Measurements from ENCODE around the gene CCNY.

The CCNY gene

DNA sequence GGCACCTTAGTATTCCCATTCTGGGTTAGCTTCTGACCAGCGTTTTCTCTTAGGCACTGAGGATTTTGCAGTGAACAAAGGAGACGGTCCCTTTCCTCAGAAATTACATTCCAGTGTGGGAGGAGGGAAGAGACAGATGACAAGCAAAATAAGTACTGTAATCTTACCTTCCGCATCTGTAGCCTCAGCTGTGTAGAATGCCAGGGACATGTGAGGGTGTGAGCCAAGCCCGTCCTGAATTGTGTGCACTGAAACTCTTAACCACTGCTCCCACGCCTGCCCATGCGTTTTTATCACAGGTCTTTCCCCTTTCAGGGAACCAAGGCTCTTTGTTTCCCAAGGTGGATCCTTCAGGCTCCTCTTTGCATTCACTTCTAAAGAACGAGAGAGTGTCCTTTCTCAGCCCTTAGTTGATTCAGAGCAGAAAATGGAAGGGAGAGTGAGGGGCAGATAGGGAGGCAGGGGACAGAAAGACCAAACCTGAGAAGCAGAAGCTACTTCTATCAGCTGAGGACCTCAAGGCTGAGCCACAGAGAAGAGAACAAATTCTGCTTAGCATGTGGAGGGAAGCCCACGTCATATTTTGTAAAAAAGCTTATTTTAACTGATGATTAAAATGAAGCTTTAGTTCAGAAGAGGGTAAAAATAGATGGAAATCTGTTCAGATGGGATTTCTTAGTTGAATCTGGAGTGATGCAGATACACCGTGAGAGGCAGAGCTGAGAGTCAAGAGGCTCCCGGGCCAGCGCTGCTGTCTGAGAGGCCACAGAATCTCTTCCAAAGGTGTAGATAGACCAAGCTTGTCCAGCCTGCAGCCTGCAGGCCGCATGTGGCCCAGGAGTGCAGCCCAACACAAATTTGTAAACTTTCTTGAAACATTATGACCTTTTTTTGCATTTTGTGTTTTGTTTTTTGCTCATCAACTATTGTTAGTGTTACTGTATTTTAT lies 122.5 kb downstream of the CCNY start:
- DNase-seq: no peak

DNA sequence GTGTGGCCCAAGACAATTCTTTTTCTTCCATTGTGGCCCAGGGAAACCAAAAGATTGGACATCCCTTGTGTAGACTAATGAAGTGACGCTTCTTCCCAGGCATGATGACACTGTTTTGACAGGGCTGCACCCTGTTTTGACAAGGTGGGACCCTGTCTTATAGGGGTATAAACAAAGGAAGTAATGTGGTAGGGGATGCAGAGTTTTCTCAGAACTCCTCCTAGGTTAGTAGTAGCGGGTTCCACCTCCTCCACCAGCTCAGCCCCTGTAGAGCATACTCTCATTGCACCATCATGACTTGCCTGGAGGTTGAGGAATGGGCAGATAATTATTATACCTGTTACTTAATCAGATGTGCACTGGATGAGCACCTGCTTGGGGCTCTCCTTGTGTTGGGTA lies 123.1 kb downstream of the CCNY start:
- no peak for DNase-seq

DNA sequence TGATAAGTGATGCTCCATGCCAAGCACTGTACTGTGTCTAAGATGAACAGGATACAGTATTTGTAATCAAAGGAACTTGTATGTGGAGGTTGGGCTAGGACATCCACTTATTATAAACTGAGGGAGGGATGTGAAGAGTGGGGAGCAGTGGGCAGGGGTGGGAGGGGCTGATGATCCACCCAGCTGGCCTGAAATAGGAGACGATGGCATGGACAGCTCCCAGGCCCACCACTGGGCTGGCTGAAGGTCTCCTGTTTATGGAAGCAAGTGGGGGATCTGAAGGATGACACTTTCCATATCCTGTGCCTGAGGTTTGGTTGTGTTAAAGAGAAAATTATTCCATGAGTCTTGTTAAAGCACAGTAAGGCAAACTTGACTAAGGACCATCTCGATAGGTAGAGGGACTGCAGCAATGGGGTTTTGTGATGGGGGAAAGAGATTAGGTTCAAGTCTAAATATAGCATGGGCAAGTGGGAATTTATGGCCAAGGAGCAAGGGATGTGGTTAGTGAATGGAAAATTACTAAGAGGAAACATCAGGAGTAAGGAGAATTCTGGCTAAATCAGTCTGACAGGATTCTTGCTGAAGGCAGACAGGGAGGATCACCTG lies 124.6 kb downstream of the CCNY start:
- no peak for DNase-seq

DNA sequence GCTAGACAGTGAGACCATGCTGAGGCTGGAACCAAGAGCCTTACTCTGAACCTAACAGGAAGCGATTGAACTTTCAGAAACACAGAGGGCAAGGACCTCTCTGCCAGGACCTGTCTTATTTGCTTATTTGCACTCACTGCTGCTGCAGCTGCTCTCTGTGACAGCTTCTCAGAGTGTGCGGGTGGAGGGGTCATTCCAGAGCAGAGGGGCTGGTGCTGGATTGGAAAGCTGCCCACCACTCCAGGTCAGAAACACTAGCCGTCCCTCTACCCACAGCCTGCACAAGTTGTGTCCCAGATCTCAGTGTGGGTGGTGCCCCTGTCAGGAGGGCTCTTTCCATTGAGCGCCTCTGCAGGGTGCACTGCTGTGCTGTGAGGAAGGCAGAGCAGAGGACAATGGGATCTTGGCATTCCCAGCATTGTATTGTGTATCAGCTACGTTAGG lies 126.2 kb downstream of the CCNY start:
- no peak for DNase-seq

DNA sequence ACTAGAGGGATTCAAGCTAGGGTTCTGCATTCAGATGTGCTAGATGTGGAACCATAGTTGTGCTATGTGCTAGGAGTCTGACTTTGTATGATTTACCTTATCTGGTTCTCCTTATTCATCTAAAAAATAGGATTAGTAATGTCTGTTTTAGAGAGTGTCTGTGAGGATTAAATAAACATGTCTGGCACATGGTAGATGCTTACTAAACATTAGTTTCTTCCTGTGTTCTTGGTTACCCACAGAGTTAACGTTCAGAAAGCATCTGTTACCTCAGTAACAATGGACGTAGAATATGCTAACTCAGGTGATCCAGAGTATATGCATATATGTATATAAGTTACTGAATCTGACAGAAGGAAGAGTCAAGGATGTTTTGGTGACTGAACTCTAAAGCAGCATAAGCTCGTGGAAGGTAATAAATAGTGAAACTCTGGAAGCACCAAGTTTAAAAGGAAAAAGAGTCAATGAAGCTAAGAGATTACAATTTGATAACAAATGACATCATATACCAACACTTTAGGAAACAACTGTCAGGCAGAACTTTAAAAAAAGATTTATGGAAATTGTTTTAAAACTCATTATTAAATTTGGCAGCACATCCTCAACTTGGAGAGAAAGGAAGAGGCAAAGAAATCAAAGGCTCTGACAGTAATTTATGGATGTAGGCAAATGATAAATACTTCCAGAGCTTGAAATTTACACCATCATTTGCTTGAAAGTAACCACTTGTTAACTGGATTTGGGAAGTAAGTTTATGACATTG lies 127.0 kb downstream of the CCNY start:
- DNase-seq: no peak

DNA sequence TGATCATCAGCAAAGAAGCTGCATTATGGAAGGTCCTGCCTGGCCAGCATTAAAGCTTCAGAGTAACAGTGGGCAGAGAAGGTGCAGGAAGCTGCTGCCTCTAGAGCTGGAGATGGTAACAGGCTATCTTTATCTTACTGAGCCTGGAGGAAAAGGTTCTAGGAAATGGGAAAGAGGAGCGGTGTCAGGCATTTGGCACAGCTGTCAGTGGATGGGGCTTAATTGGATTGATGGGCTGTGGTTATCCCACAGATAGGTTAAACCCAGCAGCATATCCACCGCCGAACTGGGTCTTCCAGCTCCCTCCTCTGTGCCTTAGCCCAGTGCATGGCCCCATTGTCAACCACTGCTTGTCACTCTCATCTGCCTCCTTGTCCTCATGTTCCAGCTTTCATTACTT lies 127.6 kb downstream of the CCNY start:
- DNase-seq: no peak

DNA sequence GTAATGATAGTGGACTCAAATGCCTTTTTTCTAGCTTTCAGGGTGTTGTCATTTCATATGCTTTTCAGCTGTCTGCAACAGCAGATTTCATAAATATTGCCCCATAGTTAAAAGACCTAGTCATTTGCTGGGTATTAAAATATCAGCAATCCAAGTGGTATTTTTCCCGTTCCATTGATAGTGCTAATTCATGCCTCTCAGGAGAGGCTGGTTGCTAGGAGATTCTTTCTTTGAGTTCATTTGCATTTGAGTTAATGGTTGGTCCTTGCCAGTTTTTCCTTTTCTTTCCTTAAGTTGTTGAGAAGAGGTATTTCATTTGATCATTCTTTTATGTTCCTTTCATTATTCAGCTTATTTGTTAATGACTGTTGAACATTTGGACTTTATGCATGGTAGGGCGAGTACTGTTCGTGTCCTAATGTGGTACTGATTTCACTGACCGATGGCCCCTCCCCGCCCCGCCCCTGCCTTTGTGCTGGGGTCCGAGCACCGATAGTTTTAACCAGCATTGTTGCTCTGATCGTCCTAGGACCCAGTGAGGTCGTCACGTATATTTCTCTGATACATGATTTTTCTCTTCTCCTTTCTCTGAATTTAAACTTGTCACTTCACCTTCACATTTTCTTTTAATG lies 128.6 kb downstream of the CCNY start:
- no peak for DNase-seq

DNA sequence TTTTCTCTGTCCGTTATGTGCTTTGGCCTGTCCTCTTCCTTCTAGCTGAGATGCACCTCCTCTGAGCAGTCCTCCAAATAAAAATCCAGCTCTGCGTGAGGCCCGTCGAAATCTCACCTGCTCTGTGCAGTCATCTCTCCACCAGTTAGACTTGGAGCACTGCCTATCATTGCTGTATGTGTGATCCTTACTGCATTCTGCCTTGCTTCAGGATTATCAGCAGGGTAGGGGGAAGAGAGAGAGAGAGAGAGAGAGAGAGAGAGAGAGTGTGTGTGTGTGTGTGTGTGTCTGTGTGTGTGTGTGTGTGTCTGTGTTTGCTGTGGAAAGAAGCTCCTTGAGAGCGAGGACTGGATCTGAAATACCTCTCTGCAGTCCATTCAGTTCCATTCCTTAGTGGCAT lies 129.4 kb downstream of the CCNY start:
- no peak for DNase-seq

DNA sequence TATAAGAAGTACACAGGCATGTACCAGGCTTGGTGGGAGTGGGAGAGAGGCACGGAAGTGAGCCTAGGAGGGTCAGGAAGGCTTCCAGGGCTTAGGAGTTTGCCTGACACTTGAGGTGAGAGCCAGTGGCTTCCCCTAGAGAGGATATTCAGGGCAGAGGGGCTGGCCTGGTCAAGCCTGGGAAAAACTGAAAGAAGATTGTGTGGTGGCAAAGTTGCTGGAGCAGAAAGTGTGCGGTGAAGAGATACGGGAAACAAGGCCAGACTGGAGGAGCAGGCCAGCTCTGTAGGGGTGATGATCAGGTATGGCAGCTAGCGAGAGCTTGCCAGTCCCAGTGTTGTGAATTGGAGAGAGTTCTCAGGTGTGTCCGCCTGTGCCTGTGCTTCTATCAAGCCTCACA lies 129.9 kb downstream of the CCNY start:
- DNase-seq: no peak

DNA sequence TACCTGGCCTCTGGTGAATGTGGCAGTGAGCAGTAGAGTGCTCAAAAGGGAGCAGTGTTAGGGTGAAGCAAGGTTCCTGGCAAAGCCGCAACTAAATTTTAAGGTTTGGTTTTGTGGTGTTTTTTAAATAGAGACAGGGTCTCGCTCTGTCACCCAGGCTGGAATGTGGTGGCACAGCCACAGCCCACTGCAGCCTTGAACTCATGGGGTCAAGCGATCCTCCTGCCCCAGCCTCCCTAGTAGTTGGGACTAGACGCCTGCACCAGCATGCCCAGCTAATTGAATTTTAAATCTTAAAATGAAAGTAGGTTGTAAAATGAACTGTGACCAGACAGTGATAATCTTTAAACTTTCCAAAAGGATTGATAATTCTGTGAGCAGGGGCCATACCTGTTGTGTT lies 130.4 kb downstream of the CCNY start:
- DNase-seq: no peak

DNA sequence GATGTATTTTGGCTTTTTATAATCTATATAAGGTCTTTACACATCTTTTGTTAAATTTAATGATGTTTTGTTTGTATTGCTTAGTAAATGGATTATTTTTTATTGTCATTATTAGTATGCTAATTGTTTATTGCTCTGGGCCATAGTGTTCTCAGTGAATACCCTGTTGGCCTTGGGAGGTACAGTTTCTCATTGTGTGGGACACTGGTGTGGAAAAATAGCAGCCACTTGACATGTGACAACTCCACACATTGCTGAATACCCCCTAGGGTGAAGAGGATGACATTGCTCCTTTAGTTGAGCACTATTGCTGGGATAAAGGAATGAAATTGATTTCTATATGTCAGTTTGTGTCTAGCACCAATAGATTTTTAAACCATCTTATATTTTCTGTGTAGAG lies 130.9 kb downstream of the CCNY start:
- no peak for DNase-seq

DNA sequence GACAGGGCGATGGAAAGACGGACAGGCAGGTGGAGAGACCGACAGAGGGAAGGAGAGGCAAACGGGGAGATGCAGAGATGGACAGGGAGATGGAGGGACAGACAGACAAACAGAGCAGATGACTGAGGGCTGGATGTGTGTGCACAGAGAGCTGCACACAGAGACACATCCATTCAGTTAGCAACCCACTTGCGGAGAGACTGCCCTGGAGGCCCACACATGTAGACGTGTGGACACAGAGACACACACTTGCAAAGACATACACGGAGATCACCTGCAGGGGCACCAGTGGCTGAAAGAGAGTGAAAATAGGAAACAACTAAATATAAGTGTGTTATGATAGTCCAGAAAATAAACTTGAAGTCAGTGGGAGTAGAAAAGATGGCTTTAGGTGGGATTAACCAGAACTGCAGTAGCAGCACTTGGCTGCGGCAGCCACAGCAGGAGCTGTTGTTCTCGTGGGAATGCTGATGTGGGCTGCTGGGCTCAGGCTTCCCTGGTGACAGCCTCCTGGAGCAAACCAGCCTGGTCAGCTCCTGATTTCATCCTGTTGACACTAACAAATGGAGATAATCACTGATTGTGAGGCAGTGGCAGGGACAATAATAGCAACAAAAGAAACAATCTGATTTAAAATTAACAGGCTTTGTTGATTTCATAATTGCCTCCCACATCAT lies 134.1 kb downstream of the CCNY start:
- no peak for DNase-seq

DNA sequence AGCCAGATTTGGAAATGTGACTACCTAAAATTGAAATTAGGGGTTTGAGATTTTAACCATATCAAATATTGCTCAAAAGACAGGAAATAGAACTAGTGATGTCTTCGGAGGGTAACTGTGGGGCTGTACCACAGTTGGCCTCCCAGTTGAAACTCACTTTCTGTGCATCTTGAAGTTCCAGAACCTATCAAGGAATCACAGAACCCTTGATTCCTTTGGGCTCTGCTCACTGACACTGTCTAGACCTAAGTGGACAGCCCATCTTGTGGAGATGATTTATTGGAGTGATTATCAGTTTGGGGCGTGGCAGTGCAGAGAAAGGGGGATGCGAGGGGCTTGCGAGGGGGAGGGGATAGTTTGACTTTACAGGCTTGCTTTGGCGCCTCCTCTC lies 134.6 kb downstream of the CCNY start:
- DNase-seq: no peak

DNA sequence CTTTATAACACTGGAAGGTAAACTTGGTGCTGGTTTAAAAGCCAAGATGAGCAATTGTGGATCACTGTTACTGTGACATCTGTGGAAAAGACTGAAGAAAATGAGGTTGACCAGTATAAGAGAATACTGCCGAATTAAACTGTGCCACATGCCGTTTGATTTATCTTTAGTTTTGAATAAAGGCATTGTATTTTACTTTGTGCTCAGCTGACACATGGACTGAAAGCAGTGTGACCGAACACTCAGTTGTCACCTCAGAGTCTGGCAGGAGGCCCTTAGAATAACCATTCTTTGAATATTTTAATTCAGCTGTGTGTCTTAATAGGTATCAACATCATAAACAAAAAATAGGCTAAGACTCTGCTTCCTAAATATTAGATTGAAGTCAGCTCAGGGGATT lies 135.1 kb downstream of the CCNY start:
- no peak for DNase-seq

DNA sequence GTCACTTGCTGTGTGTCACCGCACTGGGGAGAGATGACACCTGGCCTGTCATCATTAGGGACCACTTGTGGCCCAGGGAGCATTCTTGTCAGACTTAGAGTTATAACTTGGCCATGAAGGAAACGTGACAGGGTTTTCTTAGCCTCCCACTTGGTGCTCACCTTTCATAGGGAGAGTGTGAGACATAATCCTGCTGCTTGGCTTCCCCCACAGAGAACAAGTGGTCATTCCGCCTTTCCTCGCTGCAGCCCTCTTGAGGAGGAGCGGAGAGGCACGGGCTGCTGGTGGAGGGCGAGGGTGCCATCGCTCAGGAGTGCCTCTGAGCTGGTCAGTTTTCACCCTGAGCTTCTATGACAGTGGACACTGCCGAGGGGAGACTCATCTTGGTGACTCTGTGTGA lies 143.8 kb downstream of the CCNY start:
- no peak for DNase-seq

DNA sequence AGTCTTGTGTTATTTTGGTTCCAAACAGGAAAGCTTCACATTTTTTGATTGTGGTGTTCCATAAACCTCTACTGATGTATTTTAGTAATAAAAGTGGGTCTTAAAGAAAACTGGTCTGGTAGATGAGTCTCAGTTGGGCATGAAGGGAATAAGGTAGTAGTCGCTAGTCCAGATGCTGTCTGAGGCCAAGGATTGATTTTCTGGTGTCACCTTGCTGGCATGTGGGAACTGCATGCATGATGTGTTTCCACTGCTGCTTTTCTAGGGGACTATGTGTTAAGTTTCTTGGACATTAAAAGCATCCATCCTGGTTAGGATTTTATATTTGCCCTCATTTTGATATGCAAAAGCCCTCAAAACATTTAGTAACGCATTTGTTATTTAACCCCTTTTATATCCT lies 145.1 kb downstream of the CCNY start:
- DNase-seq: no peak

DNA sequence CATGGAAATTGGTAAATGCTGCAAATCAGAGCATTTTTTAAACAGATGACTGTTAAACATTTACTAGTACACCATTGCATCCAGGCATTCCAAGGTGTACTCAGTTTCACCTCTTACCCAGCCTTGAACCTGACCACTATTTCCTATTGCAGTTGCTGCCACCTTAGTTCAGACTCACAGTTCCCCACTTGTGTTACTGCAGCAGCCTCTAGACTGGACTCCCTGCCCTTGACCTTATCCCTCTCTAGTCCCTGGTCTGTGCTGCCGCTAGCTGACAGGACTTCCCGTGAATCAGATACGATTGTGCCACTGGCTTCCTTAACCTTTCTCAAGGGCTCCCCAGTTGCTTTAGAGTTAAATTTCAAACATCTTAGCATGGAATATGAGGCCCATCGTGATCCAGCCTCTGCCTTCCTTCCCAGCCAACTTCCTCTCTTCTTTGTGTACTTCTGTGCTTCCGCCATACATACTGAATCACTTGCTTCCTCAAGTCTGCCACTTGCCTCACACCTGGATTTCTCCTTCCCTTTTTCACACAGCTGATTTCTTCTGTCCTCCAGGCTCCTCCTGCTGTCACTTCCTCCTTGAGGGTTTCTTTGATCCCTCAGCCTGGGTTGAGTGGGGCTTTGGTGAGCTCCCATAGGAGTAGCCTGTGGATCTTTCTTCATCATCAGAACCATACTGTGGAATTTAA lies 150.1 kb downstream of the CCNY start:
- no peak for DNase-seq

DNA sequence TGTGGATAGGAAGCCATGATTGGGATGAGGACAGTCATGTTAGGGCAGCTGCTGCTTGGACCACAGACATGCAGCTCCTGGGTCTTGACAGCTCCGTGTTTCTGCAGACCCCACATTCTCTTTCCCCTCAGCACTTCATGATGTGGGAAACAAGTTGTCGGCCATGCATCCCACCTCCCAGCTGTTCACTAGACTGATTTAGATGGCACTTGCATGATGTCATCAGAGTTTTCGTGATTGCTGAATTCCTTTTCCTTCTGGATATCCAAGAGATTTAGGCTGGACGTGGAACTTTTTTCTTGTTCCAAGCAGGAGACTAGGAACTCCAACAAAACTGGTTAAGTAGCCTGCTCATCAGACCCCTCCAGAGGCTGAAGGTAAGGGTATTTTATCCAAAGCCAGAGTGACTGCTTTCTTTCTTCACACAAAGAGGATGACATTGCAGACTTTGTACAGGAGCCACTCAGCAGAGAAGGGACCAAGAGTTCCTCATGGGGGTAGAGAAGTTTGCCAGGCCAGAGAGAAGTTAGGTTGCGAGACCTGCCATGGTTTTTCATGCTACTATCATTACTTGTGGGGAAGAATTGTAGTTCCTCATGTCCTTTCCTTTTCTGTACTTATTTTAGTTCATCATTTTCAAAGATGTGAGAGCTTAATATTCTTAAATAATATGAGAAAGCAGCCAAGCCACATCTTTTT lies 151.2 kb downstream of the CCNY start:
- no peak for DNase-seq

DNA sequence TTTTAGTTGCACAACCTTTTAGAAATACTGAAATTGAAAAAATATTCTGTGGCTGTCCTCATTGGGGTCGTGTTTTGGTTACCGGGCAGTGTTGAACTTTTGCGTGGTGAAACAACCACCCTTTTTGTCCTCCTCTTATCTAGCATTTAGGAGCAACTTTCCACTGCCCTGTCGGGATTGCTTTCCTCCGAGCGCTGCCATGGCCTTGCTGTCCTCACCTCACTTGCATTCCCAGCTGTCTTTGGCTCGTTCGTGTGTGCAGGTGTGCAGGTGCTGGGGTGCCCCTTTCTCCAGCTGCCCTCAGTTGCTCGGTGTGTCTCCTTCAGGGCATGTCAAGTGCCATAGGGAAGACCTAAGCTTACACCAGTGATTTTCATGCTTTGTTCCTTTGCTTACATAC lies 151.9 kb downstream of the CCNY start:
- DNase-seq: no peak

DNA sequence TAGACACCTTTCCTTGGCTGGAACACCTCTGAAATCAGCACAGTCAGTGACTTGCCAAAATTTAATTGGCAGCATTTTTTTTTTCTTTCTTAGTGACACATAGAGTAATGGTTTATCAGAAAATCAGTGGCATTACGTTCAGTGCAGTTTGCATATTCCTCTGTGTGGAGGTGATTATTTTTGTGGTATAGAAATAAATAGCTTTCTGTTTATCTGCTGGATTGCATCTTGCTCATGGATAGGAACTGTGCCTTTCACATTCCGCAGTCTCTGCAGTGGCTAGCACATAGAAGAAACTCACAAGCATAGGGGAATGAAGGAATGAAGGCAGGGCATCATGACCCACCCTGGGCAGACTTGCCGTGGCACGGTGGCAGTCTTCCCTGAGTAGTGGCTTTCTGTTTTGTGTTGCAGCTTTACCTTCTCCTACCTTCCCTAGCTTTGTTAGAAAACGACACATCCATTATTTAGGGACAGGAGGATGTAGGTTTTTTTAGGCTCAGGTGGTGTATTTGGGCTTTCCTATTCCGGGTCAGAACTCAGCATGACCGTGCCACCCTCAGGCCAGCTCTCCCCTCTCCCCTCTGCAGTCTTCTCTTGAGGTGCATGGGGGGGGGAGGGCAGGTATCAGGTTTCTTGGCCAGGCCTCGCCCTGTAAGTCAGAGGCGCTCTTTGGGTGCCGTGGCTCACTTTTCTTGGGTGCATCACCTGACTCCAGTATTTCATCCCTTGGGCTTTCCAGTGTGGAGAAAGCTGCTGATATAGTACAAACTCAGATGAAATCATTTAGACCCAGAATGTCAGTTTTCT lies 156.3 kb downstream of the CCNY start:
- no peak for DNase-seq

Measured in cortex of kidney (tissue), 1 donor.